Skeletal muscle satellite cell (primary cell): ENCODE results near the gene OR7D2.
"Not testable (repeated sequence)": the region's sequence is repeated elsewhere in the genome, so short reads cannot be mapped to it uniquely, and the experiment has no call there.

ENCODE experiments used
- H3K27me3 ChIP-seq: 2 replicates; pipeline ENCODE4 v1.7.0; 2013; ENCODE audit warnings: low read length; ENCODE audit not compliant: control insufficient read depth, insufficient read depth
- H3K36me3 ChIP-seq: 2 replicates; pipeline ENCODE4 v1.7.0; 2013; ENCODE audit warnings: mild to moderate bottlenecking, control low read depth, low read length; ENCODE audit not compliant: insufficient read depth
- H3K4me1 ChIP-seq: 2 replicates; pipeline ENCODE4 v1.7.0; 2013; ENCODE audit warnings: low read length; ENCODE audit not compliant: control insufficient read depth, insufficient read depth
- H3K4me2 ChIP-seq: 2 replicates; pipeline ENCODE4 v1.7.0; 2013; ENCODE audit warnings: mild to moderate bottlenecking, low read length
- H3K4me3 ChIP-seq: 2 replicates; pipeline ENCODE4 v1.7.0; 2013; ENCODE audit warnings: low read length
- H3K9ac ChIP-seq: 2 replicates; pipeline ENCODE4 v1.7.0; 2013; ENCODE audit warnings: mild to moderate bottlenecking, low read depth, low read length, moderate library complexity
- H3K9me3 ChIP-seq: replicated peaks from 2 replicates; pipeline ENCODE4 v1.7.0; 2013; ENCODE audit warnings: mild to moderate bottlenecking, control low read depth, low read length

Gene OR7D2

DNA sequence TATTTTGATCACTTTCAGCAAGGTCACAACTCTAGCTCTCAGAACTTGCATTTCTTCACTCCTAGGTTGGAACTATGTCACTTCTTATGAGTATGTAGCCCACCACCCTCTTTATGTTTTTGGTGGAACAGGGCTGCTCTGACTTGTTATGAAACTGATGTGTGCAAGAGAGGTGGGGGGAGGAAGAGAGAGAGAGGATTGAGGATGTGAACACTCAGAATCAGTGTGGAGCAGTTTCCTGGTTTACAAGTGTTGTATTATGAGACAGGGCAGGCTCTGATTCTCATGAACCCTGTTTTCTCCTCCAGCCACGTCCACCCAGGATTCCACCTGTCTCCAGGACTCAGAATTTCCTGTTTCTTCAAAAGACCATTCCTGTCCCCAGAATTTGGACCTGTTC is 22.5 kb upstream of the OR7D2 start:
- peaks cover 23% of the 10 kb centered on the region for H3K9me3 ChIP-seq
- no peaks in the 10 kb centered on the region for H3K27me3 ChIP-seq
- no peak overlapping the region for H3K9ac ChIP-seq
- H3K4me2 ChIP-seq = no peak overlapping the region
- peaks cover 73% of the 10 kb centered on the region for H3K36me3 ChIP-seq
- no peak overlapping the region for H3K4me3 ChIP-seq
- no peaks in the 10 kb centered on the region for H3K4me1 ChIP-seq

DNA sequence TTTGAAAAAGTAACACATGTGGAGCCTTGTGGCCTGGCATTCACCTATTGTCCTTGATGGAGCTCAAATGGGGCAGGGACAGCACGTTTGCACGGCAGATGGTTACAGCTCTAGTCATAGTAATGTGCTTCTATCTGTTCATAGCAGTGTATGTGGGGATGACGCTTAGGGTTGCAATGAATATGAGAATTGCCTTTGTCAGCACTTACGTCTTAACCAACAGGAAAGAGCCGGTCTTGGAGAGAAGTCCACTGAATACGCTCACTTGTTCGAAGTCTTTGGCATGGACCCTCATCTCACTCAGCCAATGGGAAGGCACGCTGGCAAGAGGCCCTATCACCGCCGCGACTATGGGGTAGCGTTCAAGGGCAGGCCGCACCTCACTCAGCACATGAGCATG is 18.9 kb upstream of the OR7D2 start:
- H3K27me3 ChIP-seq = no peaks in the 10 kb centered on the region
- no peaks in the 10 kb centered on the region for H3K4me1 ChIP-seq
- H3K9ac ChIP-seq = no peak overlapping the region
- H3K4me3 ChIP-seq = no peak overlapping the region
- peaks cover 93% of the 10 kb centered on the region for H3K36me3 ChIP-seq
- H3K9me3 ChIP-seq = peaks cover 33% of the 10 kb centered on the region
- H3K4me2 ChIP-seq = no peak overlapping the region

DNA sequence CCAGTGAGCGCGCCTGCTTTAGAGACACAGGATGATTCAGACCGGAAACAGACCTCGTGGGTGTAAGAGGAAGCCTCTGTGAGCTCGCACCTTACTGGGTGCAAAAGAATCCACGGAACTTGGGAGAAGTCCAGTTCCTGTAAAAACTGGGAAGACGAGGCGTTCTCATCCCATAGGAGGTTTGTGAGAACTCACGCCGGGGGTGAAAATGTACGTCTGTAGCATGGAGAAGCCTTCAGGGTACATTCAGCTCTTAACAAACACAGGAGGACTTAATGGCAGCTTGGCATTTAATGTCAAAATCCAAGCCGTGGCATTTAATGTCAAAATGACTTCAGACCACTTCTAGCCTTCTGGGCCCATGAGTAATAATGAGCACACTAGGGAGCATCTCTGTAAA is 17.4 kb upstream of the OR7D2 start:
- H3K9me3 ChIP-seq = peaks cover 33% of the 10 kb centered on the region
- H3K36me3 ChIP-seq = peaks cover 90% of the 10 kb centered on the region

DNA sequence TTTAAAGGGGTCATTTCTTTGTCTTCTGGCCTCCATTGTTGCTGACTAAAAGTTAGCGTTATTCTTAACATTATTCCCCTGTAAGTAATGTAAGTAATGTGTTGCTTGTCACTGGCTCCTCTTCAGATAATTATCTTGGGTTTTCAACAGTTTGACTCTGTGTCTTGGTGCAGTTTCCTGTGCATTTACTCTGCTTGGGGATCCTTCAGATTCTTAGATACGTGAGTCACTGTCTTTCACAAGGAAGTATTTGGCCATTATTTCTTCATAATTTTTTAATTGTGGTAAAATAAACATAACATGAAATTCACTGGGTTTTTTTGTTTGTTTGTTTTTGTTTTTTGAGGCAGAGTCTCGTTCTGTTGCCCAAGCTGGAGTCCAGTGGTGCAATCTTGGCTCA is 13.5 kb upstream of the OR7D2 start:
- Histone ChIP-seq H3K4me2 (no peak overlapping the region), H3K4me1 (no peaks in the 10 kb centered on the region), H3K36me3 (peaks cover 58% of the 10 kb centered on the region), H3K9ac (no peak overlapping the region), H3K9me3 (peaks cover 20% of the 10 kb centered on the region), H3K27me3 (no peaks in the 10 kb centered on the region), H3K4me3 (no peak overlapping the region)

More for the DNA sequence above, 17.4 kb upstream of the OR7D2 start:
- H3K9ac ChIP-seq = no peak overlapping the region
- H3K27me3 ChIP-seq = no peaks in the 10 kb centered on the region
- no peak overlapping the region for H3K4me3 ChIP-seq
- H3K4me2 ChIP-seq = no peak overlapping the region
- H3K4me1 ChIP-seq = no peaks in the 10 kb centered on the region

DNA sequence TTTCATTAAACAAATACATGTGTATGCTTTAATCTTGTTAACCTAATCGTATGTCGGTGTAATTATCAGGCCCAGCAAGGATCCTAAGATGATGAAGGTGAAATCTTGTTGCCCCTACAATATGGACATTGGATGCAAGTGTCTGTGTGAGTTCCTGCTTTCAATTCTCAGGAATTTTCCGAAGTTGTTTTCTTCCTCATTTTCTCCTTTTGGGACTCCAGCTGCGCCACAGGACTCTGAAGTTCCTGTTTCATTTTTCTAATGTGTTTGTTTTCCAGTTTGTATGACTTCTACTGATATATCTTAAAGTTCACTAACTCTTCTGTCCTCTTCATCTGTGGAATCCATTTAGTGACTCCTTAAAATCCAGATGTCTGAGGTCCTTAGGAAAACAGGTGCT is 11.9 kb upstream of the OR7D2 start:
- Histone ChIP-seq H3K4me3 (no peak overlapping the region), H3K27me3 (no peaks in the 10 kb centered on the region), H3K9ac (no peak overlapping the region), H3K36me3 (peaks cover 42% of the 10 kb centered on the region), H3K4me2 (no peak overlapping the region), H3K4me1 (no peaks in the 10 kb centered on the region), H3K9me3 (peaks cover 5% of the 10 kb centered on the region)

DNA sequence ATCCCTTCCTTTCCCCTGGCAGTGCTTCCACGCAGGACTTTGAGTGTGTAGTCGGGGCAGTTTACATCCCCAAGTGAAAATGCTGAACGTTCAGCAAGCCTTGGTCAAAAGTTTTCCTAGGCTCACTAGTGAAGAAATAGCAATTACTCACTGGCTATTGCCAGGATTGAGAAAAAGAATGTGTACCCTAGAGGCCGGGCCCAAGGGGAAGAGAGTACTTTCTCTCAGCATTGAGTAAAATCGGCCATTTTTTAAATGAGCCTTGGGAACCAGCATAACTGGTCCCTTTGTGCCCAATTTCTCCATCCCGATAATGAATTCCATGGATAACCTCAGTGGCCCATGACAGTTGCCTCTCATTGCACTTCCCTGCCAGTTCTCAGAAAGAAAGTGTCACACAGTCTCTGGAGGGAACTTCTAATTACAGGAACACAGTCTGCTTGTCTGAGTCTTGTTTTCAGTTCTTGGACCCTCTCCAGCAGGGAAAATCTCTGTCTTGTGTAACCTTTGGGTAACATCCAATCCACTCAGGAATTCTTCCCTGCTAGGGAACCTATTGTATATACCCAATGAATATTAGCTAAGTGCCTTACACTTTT is 7.3 kb upstream of the OR7D2 start:
- Histone ChIP-seq H3K4me1 (no peaks in the 10 kb centered on the region), H3K27me3 (no peaks in the 10 kb centered on the region), H3K9ac (no peak overlapping the region), H3K4me2 (no peak overlapping the region), H3K36me3 (peaks cover 5% of the 10 kb centered on the region), H3K9me3 (no peaks in the 10 kb centered on the region), H3K4me3 (no peak overlapping the region)

DNA sequence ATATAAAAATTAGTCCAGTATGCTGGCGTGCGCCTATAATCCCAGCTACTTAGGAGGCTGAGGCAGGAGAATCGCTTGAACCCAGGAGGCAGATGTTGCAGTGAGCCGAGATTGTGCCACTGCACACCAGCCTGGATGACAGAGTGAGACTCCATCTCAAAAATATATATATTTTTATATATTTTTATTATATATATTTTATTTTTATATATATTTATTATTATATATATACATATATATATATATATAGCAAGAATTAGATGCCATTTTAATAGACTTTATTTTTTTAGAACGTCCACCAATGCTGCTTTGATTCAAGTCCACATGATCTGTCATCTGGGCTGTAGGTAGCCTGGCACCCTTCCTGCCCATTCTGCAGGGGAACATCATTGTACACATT is 3.5 kb upstream of the OR7D2 start:
- Histone ChIP-seq H3K36me3 (no peaks in the 10 kb centered on the region), H3K9me3 (no peaks in the 10 kb centered on the region)

DNA sequence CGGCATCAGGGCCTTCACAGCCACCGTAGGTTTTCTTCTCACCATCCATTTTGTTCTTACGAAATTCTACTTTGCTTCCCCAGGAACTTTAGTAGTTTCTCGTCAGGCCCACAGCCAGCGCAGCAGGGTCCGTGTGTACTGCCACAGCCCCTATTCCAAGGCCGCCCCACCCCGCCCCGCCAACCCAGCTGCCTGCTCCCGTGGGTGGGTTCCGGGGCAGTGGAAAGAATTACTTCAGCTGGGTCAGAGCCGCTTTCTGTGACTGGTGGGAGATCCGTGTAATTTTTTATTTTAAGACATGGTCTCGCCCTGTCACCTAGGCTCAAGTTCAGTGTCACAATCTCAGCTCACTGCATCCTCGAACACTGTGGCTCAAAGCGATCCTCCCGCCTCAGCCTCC is 4.2 kb downstream of the OR7D2 start:
- Histone ChIP-seq H3K9me3 (peaks cover 3% of the 10 kb centered on the region), H3K4me1 (no peaks in the 10 kb centered on the region), H3K4me3 (no peak overlapping the region), H3K27me3 (no peaks in the 10 kb centered on the region), H3K36me3 (no peaks in the 10 kb centered on the region), H3K9ac (no peak overlapping the region), H3K4me2 (no peak overlapping the region)

More for the DNA sequence above, 3.5 kb upstream of the OR7D2 start:
- Histone ChIP-seq H3K27me3 (no peaks in the 10 kb centered on the region), H3K4me1 (no peaks in the 10 kb centered on the region), H3K4me3 (no peak overlapping the region), H3K9ac (no peak overlapping the region), H3K4me2 (no peak overlapping the region)

DNA sequence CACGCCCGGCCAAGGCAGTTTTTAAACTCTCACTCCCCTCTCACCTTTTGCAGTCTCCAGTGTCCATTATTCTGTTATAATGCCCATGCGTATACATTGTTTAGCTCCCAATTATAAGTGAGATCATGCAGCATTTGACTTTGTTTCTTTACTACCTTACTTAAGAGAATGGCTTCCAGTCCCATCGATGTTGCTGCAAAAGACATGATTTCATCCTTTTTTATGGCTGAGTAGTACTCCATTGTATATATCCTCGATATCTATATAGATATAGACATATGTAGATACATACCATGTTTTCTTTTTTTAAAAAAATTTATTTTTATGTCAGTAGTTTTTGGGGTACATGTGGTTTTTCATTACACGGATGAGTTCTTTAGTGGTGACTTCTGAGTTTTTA is 8.4 kb downstream of the OR7D2 start:
- Histone ChIP-seq H3K4me2 (no peak overlapping the region), H3K9ac (no peak overlapping the region), H3K9me3 (peaks cover 3% of the 10 kb centered on the region), H3K36me3 (no peaks in the 10 kb centered on the region), H3K4me1 (no peaks in the 10 kb centered on the region), H3K27me3 (no peaks in the 10 kb centered on the region), H3K4me3 (no peak overlapping the region)

DNA sequence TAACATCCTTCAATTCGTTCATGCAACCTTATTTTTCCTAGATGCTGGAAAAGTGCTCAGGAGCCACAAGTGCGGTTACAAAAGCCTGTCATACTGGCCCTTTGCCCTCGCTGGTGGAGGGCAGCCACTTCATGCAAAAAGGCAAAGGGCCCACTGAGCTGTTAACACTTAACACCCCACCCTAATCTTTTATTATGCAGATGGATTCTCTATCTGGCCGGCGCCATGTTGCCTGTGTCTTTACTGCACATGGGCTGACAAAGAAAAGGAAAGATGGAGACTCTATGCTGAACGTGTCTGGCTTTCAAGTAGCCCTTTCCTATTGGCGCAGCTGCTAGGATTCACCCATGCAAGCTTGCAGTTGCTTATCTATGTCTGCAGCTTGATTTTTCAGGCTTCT is 10.8 kb downstream of the OR7D2 start:
- H3K9ac ChIP-seq = no peak overlapping the region
- H3K4me1 ChIP-seq = no peaks in the 10 kb centered on the region
- H3K9me3 ChIP-seq = peaks cover 3% of the 10 kb centered on the region
- H3K4me2 ChIP-seq = no peak overlapping the region
- no peaks in the 10 kb centered on the region for H3K27me3 ChIP-seq
- no peaks in the 10 kb centered on the region for H3K36me3 ChIP-seq
- no peak overlapping the region for H3K4me3 ChIP-seq

DNA sequence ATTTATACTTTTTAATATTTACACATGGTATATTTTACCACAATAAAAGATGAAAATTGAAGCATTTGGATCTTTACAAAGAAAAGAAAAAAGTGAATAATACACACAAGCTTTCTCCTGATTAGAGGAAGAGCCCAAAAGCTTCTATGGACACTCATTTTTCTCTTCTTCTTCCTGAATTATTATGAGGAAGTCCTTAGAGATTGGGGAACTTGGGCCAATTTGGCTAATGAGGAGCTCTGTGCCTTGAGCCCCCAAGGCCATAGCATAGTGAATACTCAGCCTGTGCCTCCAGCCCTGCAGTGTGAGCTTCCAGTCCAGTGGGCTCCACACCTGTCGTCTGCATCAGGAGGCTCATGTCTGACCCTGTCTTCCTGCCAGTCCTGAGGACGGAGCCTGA is 19.3 kb downstream of the OR7D2 start:
- H3K9me3 ChIP-seq, H3K36me3 ChIP-seq: not testable (repeated sequence)

DNA sequence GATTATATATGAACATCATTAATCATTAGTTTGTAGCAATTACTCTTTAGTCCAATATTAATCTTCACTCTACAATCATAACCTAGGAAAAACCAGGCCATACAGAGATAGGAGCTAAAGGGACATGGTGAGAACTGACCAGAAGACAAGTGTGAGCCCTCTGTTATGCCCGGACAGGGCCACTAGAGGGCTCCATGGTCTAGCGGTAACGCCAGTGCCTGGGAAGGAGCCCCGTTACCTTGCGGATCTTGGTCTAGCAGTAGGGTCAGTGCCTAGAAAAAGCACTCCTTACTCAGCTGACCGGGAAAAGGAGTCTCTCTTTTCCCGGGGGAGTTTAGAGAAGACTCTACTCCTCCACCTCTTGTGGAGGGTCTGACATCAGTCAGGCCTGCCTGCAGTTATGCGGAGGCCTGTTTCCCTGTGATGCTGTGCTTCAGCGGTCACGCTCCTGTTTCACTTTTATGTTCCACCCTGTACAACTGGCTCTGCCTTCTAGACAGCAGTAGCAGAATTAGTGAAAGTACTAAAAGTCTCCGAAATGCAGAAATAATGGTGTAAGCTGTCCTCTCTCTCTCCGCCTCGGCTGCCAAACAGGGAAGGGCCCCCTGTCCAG is 26.8 kb downstream of the OR7D2 start:
- H3K4me3 ChIP-seq = peak overlapping the region; percentile 70
- peak overlapping the region; percentile 81 for H3K4me2 ChIP-seq
- no peaks in the 10 kb centered on the region for H3K27me3 ChIP-seq
- no peak overlapping the region for H3K9ac ChIP-seq
- no peaks in the 10 kb centered on the region for H3K4me1 ChIP-seq
- H3K9me3 ChIP-seq = no peaks in the 10 kb centered on the region
- no peaks in the 10 kb centered on the region for H3K36me3 ChIP-seq

More for the DNA sequence above, 19.3 kb downstream of the OR7D2 start:
- H3K27me3 ChIP-seq, H3K4me3 ChIP-seq, H3K9ac ChIP-seq, H3K4me1 ChIP-seq, H3K4me2 ChIP-seq: not testable (repeated sequence)
